Stimulated activated CD4-positive, alpha-beta T cell treated with anti-CD3 and anti-CD28 coated beads, Interleukin-2, amount 100 ng/mL, for 24 hours (primary cell): ENCODE measurements around the gene LRRC1.
"Not testable (repeated sequence)": the region's sequence is repeated elsewhere in the genome, so short reads cannot be mapped to it uniquely, and the experiment has no call there.

Experiments used
- DNase-seq, 2 donors: peaks; one replicate each; pipeline ENCODE4 v3.0.0-alpha.2; 2020

LRRC1 gene

GRCh38 chr6:53794720-53795339 lies at the start of gene LRRC1:
TSS of gene LRRC1 (plus strand) at chr6:53795005. CDS start at chr6:53795257, 252 bp downstream.
- DNase-seq: peak; percentile 83 to 89

- no peak for DNase-seq
Measured at GRCh38 chr6:53746442-53747103, 48.2 kb upstream of the LRRC1 start.

GRCh38 chr6:53750052-53750650 lies 44.7 kb upstream of the LRRC1 start:
- DNase-seq: no peak

GRCh38 chr6:53751417-53751816 lies 43.4 kb upstream of the LRRC1 start:
- DNase-seq: no peak

- no peak for DNase-seq
Measured at GRCh38 chr6:53752440-53752839, 42.4 kb upstream of the LRRC1 start.

GRCh38 chr6:53752856-53753255 lies 41.9 kb upstream of the LRRC1 start:
- DNase-seq: no peak

- DNase-seq: no peak
Measured at GRCh38 chr6:53754330-53754729, 40.5 kb upstream of the LRRC1 start.

GRCh38 chr6:53756396-53756795 lies 38.4 kb upstream of the LRRC1 start:
- no peak for DNase-seq

- no peak for DNase-seq
Measured at GRCh38 chr6:53758496-53758895, 36.3 kb upstream of the LRRC1 start.

GRCh38 chr6:53761036-53761435 lies 33.8 kb upstream of the LRRC1 start:
- DNase-seq: no peak

- DNase-seq: no peak
Measured at GRCh38 chr6:53765270-53765669, 29.5 kb upstream of the LRRC1 start.

GRCh38 chr6:53766930-53767329 lies 27.9 kb upstream of the LRRC1 start:
- no peak for DNase-seq

GRCh38 chr6:53767941-53768340 lies 26.9 kb upstream of the LRRC1 start:
- DNase-seq: no peak

- no peak for DNase-seq
Measured at GRCh38 chr6:53768636-53769035, 26.2 kb upstream of the LRRC1 start.

GRCh38 chr6:53770780-53771249 lies 24.0 kb upstream of the LRRC1 start:
- DNase-seq: no peak

GRCh38 chr6:53771785-53772624 lies 22.8 kb upstream of the LRRC1 start:
- DNase-seq: no peak

GRCh38 chr6:53773044-53773696 lies 21.6 kb upstream of the LRRC1 start:
- DNase-seq: no peak

- not testable (repeated sequence) for DNase-seq
Measured at GRCh38 chr6:53776152-53776551, 18.7 kb upstream of the LRRC1 start.

GRCh38 chr6:53784991-53785390 lies 9.8 kb upstream of the LRRC1 start:
- DNase-seq: not testable (repeated sequence)

- DNase-seq: no peak
Measured at GRCh38 chr6:53786832-53787231, 8.0 kb upstream of the LRRC1 start.

- no peak for DNase-seq
Measured at GRCh38 chr6:53790886-53791285, 3.9 kb upstream of the LRRC1 start.

- no peak for DNase-seq
Measured at GRCh38 chr6:53792016-53792415, 2.8 kb upstream of the LRRC1 start.

- DNase-seq: no peak
Measured at GRCh38 chr6:53792973-53793317, 1.9 kb upstream of the LRRC1 start.
